Measurements from ENCODE around the gene RPL41. TPM values are rescaled to one million over a fixed set of nuclear protein-coding genes. Genes with fewer than 3 reads are reported as not detected.
A peak's percentile ranks its signal among the peaks of the same experiment; 100 is the strongest.
"Not testable (repeated sequence)": the region's sequence is repeated elsewhere in the genome, so short reads cannot be mapped to it uniquely, and the experiment has no call there.

RPL41 gene
- total RNA-seq, 6 experiments from 2014 or later = 516 to 1,547 (median 1,257) TPM

DNA sequence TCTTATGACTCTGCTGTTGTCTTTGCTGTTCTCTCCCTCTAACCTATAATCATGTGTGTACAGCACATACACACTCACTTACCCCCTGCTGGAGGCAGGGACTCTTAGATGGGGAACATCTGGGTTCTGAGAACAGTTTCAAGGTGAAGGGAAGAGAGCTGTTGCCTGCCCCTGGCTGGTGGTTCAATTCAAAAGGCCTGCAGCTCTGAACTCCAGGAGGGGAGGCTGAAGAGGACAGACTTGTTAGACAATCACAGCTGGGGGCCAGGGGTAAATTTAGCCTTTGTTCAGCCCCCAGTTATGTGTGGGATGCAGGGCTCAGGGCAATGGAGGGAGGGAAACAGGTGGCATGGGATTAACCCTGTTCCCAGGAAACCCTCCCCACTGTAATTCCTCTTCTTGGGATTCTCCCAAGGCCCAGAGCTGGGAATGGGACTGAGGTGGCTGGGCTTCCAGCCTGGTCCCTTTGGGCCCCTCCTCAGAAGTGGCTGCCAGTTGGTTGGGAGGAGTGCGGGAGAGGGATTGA lies 37.9 kb downstream of the RPL41 start:
- no peak for TF ChIP-seq POLR2A (IDR thresholded peaks at IDR 0.05)
- TF ChIP-seq, protein P1, sequence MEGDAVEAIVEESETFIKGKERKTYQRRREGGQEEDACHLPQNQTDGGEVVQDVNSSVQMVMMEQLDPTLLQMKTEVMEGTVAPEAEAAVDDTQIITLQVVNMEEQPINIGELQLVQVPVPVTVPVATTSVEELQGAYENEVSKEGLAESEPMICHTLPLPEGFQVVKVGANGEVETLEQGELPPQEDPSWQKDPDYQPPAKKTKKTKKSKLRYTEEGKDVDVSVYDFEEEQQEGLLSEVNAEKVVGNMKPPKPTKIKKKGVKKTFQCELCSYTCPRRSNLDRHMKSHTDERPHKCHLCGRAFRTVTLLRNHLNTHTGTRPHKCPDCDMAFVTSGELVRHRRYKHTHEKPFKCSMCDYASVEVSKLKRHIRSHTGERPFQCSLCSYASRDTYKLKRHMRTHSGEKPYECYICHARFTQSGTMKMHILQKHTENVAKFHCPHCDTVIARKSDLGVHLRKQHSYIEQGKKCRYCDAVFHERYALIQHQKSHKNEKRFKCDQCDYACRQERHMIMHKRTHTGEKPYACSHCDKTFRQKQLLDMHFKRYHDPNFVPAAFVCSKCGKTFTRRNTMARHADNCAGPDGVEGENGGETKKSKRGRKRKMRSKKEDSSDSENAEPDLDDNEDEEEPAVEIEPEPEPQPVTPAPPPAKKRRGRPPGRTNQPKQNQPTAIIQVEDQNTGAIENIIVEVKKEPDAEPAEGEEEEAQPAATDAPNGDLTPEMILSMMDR (IDR thresholded peaks at IDR 0.05) = no peak
- Histone ChIP-seq H3K9me3 (no peaks in the 10 kb centered on the region), H3K27ac (no peak overlapping the region), H3K4me1 (peaks cover 0 to 31% (median 12%) of the 10 kb centered on the region in 4 donors), H3K27me3 (no peaks in the 10 kb centered on the region), H3K36me3 (no peaks in the 10 kb centered on the region), H3K4me3 (no peak overlapping the region)
- ATAC-seq = no peak
- WGBS (ENCODE audit: insufficient coverage, low coverage, low lambda C conversion rate, missing lambda C conversion rate) = no CpG with 5 or more reads among the region's 1 CpG
- intact Hi-C loops (cut with DNase I) = no loop called here
- no peak for DNase-seq

DNA sequence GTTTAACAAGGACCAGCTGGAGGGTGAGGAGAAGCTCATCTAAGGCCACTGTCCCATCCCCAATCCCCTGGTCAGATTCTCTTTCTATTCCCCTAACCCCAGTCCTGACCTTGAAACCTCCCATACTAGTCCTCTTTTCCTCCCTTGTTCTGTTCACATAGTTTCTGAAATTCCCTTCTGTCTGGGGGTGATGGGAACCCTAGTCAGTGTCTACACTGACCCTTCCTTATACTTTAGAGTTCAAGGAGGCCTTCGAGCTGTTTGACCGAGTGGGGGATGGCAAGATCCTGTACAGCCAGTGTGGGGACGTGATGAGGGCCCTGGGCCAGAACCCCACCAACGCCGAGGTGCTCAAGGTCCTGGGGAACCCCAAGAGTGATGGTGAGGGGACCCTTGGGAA lies 38.4 kb downstream of the RPL41 start:
- H3K4me1 ChIP-seq = peaks cover 0 to 36% (median 12%) of the 10 kb centered on the region in 4 donors
- H3K9me3 ChIP-seq = no peaks in the 10 kb centered on the region
- DNase-seq = no peak
- no peak for ATAC-seq
- no peak for TF ChIP-seq POLR2A (IDR thresholded peaks at IDR 0.05)
- TF ChIP-seq, protein P1 (IDR thresholded peaks at IDR 0.05) = no peak
- WGBS (ENCODE audit: insufficient coverage, low coverage, low lambda C conversion rate, missing lambda C conversion rate) = 89% methylated on average over 5 of the region's 5 CpGs
- H3K4me3 ChIP-seq = no peak overlapping the region
- peaks cover 0 to 3% (median 1%) of the 10 kb centered on the region in 4 donors for H3K36me3 ChIP-seq
- no peaks in the 10 kb centered on the region for H3K27me3 ChIP-seq
- peak overlapping the region in 2 of 3 donors; percentile 34 to 66 for H3K27ac ChIP-seq
- intact Hi-C loops (cut with DNase I) = no loop called here

DNA sequence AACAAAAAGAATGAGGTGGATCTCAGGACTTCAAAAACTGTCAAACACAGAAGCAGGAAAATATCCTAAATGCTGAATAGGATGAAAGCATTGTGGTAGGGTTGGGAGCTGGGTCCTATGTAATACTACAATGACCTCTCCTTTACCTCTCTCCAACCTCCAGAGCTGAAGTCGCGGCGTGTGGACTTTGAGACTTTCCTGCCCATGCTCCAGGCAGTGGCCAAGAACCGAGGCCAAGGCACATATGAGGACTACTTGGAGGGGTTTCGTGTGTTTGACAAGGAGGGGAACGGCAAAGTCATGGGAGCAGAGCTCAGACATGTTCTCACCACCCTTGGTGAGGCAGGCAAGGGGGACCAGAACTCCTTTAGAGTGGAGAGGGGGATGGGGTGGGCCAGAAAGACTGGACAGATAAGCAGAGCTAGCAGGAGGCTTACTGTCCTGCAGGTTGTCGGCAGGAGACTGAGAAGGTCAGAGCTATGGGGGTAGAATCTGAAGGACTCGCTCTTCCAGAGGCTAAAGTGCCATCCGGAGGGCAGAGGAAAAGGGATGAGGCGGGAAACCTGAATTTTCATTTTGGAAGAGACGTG lies 38.9 kb downstream of the RPL41 start:
- no peak overlapping the region for H3K4me3 ChIP-seq
- ATAC-seq (peak in 3 of 4 donors; percentile 11 to 32 (median 26)), DNase-seq (peak; percentile 55 to 80 (median 71))
- peak overlapping the region in 2 of 3 donors; percentile 34 to 66 for H3K27ac ChIP-seq
- no peaks in the 10 kb centered on the region for H3K9me3 ChIP-seq
- intact Hi-C loops (cut with DNase I) = no loop called here
- TF ChIP-seq, protein P1 (IDR thresholded peaks at IDR 0.05) = no peak
- TF ChIP-seq POLR2A (IDR thresholded peaks at IDR 0.05) = no peak
- peaks cover 0 to 42% (median 12%) of the 10 kb centered on the region in 4 donors for H3K4me1 ChIP-seq
- no peaks in the 10 kb centered on the region for H3K27me3 ChIP-seq
- WGBS (ENCODE audit: insufficient coverage, low coverage, low lambda C conversion rate, missing lambda C conversion rate) = 62% methylated on average over 9 of the region's 11 CpGs
- peaks cover 0 to 8% (median 4%) of the 10 kb centered on the region in 4 donors for H3K36me3 ChIP-seq

DNA sequence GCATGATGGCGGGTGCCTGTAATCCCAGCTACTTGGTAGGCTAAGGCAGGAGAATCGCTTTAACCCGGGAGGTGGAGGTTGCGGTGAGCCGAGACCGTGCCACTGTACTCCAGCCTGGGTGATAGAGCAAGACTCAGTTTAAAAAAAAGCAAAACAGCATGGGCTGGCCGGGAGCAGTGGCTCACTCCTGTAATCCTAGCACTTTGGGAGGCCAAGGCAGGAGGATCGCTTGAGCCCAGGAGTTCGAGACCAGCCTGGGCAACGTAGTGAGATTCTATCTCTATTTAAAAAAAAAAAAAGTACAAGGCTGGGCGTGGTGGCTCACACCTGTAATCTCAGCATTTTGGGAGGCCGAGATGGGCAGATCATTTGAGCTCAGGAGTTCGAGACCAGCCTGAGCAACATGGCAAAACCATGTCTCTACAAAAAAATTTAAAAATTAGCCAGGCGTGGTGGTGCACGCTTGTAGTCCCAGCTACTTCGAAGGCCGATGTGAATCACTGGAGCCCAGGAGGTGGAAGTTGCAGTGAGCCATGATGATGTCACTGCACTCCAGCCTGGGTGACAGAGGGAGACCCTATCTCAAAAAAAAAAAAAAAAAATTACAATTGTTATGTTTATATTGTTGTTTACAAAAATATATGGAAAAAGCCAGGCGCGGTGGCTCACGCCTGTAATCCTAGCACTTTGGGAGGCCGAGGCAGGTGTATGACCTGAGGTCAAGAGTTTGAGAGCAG lies 40.2 kb downstream of the RPL41 start:
- H3K27me3 ChIP-seq; ATAC-seq; intact Hi-C loops (cut with DNase I); DNase-seq; H3K9me3 ChIP-seq: not testable (repeated sequence)
- Histone ChIP-seq H3K4me1 (peaks cover 0 to 46% (median 10%) of the 10 kb centered on the region in 4 donors), H3K36me3 (peaks cover 2 to 21% (median 13%) of the 10 kb centered on the region in 4 donors), H3K27ac (peak overlapping the region in 1 of 3 donors; percentile 79), H3K4me3 (peak overlapping the region in 1 of 3 donors; percentile 51)
- WGBS (ENCODE audit: insufficient coverage, low coverage, low lambda C conversion rate, missing lambda C conversion rate) = 89% methylated on average over 21 of the region's 21 CpGs

Data from right lobe of liver (tissue), 6 donors.